NT2/D1 (cell line): ENCODE results near the gene SORCS3.

Source experiments
- SUZ12 ChIP-seq: IDR thresholded peaks from 2 replicates; pipeline ENCODE4 v1.6.1; 2011; ENCODE audit not compliant: insufficient read length, insufficient read depth; ENCODE audit errors: extremely low read depth
- YY1 ChIP-seq: IDR thresholded peaks from 2 replicates; pipeline ENCODE4 v1.6.1; 2011; ENCODE audit not compliant: insufficient read length, insufficient read depth
- ZNF274 ChIP-seq: IDR thresholded peaks from 2 replicates; pipeline ENCODE4 v1.6.1; 2011; ENCODE audit warnings: mild to moderate bottlenecking, low read depth, low read length

DNA sequence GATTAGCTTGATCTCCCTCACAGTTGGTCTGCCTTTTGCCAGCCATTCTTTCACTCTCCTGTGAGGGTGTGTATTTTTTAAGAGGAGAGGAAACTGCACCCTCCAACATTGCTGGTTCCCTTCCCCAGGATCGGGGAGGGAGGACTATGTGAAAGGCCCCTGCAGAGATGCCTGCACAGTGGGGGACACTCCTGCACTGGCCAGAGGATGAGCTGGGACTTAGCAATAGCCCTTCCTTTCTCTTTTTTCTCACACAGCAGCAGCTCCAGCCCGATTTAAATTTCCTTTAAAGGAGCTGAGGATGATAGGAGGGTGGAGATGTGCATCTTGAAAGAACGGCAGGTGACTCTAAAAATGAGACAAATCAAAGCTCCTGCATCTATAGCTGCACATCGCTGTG is 18.7 kb downstream of the SORCS3 start:
- TF ChIP-seq SUZ12 (no peak), YY1 (no peak), ZNF274 (no peak)
